ENCODE data around the gene NEGR1.

DNA sequence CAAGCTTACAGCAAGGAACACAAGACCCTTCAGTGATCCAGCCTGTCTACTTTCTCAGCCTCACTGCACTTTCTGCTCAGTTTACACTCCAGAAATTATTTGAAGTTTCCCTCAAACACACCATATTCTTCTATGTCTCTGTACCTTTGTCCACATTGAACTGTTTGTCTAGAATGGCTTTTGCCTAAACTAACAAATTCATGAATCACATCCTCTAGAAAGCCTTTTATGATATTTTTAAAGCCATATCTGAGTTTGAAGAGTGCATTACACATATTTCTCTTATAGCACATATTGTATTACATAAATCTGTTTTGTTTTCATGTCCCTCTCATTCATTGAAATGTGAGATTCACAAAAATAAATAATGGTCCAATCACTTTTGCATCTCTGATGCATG, 755.5 kb downstream of the NEGR1 start:
- TF ChIP-seq, protein P1, sequence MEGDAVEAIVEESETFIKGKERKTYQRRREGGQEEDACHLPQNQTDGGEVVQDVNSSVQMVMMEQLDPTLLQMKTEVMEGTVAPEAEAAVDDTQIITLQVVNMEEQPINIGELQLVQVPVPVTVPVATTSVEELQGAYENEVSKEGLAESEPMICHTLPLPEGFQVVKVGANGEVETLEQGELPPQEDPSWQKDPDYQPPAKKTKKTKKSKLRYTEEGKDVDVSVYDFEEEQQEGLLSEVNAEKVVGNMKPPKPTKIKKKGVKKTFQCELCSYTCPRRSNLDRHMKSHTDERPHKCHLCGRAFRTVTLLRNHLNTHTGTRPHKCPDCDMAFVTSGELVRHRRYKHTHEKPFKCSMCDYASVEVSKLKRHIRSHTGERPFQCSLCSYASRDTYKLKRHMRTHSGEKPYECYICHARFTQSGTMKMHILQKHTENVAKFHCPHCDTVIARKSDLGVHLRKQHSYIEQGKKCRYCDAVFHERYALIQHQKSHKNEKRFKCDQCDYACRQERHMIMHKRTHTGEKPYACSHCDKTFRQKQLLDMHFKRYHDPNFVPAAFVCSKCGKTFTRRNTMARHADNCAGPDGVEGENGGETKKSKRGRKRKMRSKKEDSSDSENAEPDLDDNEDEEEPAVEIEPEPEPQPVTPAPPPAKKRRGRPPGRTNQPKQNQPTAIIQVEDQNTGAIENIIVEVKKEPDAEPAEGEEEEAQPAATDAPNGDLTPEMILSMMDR (IDR thresholded peaks at IDR 0.05; ENCODE audit: extremely low read depth in 1 of 2, insufficient read depth in 1 of 2, low read depth in 1 of 2, low read length in 2 of 2) = no peak
- TF ChIP-seq POLR2AphosphoS5 (IDR thresholded peaks at IDR 0.05; ENCODE audit: insufficient read depth, low read depth, low read length) (no peak), JUN (IDR thresholded peaks at IDR 0.05; ENCODE audit: borderline replicate concordance, insufficient read depth, insufficient read length, low read depth) (no peak)
- TF ChIP-seq, protein P2, sequence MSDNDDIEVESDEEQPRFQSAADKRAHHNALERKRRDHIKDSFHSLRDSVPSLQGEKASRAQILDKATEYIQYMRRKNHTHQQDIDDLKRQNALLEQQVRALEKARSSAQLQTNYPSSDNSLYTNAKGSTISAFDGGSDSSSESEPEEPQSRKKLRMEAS (IDR thresholded peaks at IDR 0.05; ENCODE audit: insufficient read depth, insufficient read length) = no peak
